Middle frontal gyrus (tissue), 1 donor: ENCODE measurements around the gene PPM1L.

ENCODE experiments used
- DNase-seq: peaks from one replicate; pipeline ENCODE4 v3.0.0-alpha.2; 2015; ENCODE audit warnings: low spot score; ENCODE audit errors: extremely low spot score

The PPM1L gene

GRCh38 chr3:160851629-160852210, 95.7 kb downstream of the PPM1L start:
- DNase-seq, result no peak

DNA sequence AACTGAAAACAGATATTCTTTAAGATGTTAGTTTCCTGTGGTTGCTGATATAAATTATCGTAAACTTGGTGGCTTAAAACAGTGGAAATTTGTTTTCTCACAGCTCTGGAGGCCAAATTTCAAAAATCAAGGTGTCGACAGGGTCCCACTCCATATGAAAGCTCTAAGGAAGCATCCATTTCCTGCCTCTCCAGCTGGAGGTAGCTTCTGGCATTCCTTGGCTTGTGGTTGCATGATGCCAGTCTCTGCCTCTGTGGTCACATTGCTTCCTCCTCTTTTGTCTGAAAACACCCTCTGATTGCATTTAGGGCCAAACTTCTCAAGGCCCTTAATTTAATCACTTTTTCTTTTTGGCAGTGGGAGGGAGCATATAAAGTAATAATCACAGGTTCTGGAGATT, 96.8 kb downstream of the PPM1L start:
- DNase-seq, result no peak

- no peak for DNase-seq
These were observed 100.4 kb downstream of the PPM1L start for GRCh38 chr3:160856450-160856849.

DNA sequence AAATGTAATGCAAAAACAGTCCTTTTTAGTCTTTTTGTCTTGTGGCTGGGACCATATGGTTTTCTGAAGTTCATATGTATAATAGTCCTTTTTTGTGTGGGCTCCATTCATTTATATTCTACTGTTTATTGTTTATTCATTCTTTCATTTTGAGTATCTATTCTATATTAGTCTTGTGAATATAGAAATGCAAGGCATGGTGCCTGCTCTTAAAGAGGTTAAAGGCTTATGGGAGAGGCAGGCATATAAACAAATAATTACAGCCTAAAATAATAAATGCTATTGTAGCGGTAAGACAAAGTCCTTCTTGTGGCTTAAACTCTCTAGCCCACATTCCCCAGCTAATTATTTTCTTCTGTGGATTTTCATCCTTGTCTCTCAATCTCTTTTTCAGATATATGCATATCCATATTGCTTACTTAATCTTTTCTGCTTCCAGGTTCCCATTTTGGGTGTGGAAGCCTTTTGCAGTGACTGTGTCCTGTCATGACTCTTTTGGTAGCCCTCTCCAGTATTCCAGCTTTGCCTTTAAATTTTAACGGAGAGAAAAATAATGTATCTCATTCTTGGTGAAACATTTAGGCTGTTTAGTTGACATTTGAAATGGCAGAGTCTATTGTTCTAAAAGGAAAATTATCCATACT, 101.6 kb downstream of the PPM1L start:
- DNase-seq, result no peak

DNA sequence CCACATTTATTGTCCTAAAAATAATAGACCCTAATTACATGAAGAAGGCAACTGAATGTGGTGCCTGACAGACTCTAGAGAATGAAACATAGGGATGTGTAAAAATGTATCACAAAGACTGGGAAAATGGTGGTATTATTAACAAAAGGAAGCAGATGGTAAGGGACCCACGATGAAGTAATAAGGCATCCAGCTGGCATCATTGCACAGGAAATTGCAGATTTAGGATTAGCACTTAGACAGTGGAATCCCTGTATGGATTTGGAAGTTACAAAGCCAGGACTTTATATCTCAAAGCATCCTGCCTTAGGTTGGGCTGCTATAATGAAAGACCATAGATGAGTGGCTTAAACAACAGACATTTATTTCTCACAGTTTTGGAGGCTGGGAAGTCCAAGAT, 104.3 kb downstream of the PPM1L start:
- no peak for DNase-seq

DNA sequence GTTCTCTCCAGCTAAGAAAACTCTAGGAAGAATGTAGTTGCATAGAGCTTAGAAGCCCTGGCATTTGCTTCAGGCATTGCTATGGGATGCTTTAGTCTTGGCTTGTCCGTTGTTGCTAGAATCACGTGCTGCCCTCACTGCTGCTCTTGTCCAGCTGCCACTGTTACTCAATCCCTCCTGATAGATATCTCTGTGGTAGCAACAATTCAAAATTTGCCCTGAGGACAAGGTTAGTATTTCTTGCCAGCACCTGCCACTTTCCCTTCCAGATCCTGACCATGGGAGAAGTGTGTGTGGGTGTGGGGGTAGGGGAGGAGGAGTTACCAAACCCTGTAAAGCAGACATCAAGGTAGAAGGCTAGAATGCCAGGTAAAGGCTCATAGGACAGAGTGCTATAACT, 113.8 kb downstream of the PPM1L start:
- DNase-seq, result no peak

DNA sequence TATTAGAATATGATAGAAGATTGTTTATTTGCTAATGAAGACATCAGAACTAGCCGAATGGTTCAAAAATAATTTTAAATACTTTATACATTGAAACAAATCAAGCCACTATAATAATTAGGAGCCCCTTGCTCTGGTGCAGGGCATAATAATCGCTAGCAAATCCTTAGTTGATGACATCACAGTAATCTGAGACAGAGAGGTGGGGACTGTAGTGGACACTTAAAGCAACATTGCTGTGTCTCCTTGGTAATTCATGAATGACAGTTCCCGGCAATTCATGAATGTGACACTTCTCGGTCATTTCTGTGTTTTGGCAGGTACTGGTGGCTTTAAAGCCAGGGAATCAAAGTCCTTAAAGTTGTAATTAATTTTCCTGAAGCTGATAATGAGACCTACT, 114.3 kb downstream of the PPM1L start:
- no peak for DNase-seq

- no peak for DNase-seq
These were observed 118.7 kb downstream of the PPM1L start for GRCh38 chr3:160874736-160875135.

GRCh38 chr3:160876643-160877042, 120.6 kb downstream of the PPM1L start:
- DNase-seq, result no peak

GRCh38 chr3:160879859-160880258, 123.8 kb downstream of the PPM1L start:
- DNase-seq, result no peak

DNA sequence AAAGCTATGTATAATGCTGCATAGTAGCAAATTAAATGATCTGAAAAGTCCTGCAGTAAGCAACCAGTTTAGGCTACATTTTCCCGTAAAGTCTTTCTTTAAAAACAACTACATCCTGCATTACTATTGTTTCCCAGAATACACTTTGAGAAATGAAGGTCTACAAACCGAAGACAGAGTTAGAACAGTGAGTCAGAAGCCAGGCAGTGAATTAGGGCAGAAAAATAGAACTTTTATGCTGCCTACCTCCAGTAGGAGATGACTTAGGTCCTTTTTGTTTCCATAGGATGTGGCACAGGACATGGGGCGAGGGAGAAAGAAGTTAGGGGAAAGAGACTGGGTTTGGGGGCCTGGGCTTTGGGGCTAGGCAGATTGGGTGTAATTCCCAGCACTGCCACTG, 127.3 kb downstream of the PPM1L start:
- no peak for DNase-seq

DNA sequence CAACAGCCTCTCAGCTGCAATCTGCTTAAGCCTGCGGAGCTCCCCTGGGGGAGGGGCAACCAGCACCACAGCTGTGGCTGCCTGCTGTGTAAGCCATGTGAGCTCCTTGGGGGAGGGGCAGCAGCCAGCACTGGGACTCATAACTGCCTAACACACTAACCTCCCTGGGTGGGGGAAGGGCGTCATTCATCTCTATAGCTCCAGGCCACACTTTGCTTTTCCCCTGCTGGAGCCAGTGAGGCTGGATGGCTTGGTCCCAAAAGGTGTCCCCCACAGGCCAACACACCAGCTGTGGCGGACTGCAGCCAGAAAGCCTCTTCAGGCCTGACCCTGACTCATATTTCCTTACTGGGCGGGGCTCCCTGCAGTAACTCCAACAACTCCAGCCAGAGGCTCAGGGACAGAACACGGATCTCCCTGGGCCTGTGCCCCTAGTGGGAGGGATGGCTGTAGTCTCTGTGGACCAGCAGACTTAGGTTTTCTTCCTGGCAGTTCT, 129.8 kb downstream of the PPM1L start:
- DNase-seq, result no peak

DNA sequence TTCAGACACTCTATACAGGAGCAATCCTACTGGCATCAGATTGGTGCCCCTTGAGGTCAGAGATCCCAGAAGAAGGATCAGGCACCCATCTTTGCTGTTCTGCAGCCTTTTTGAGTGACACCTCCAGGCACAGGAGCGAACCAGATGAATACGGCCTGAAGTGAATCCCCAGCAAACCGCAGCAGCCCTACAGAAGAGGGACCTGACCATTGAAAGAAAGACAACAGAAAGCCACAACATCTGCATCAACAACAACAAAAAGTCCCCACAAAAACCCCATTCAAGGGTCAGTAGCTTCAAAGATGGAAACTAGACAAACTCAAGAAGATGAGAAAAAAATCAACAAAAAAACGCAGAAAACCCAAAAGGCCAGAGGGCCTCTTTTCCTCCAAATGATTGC, 130.4 kb downstream of the PPM1L start:
- no peak for DNase-seq

DNA sequence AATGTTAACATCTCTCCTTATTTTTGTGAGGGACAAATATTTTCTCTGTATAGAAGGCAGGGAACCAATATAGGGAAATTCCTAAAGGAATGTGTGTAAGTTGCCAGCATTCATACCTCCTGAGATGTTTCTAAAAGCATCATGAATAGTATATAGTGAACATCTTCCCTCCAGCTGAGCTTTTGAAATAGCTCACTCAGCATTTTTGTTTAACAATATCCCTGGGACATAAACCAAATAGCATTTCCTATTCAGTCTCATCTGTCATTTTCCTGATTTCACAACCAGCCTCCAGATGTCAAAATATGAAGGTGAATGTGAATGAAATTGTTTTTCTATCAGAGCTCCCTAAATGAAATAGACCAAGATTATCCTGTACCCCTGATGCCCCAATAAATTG, 137.2 kb downstream of the PPM1L start:
- DNase-seq, result no peak

- peak; percentile 19 for DNase-seq
These were observed 148.7 kb downstream of the PPM1L start for GRCh38 chr3:160904691-160905090.

- no peak for DNase-seq
These were observed 150.6 kb downstream of the PPM1L start for GRCh38 chr3:160906646-160907045.

- DNase-seq, result no peak
These were observed 153.9 kb downstream of the PPM1L start for GRCh38 chr3:160909917-160910316.

- DNase-seq, result no peak
These were observed 155.4 kb downstream of the PPM1L start for GRCh38 chr3:160911411-160911810.

- DNase-seq, result no peak
These were observed 160.4 kb downstream of the PPM1L start for GRCh38 chr3:160916472-160916871.

DNA sequence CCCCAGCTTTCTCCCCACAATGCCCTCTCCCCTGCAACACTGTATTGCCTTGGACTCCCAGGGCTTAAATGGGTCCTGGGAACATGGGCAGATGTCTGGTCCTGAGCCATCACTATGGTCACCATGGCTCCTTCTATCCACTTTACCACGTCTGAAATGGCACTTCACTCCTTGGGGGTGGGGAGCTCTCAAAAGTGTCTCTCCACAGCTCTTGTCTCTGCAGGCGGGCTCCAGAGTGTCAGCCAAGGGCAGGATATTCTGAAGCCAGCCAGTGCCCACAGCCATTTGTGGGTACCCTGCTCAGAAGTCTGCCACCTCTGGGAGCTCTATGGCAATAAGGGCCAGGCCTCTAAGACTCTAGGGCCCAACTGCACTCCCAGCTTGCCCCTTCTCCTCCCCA, 163.9 kb downstream of the PPM1L start:
- no peak for DNase-seq

DNA sequence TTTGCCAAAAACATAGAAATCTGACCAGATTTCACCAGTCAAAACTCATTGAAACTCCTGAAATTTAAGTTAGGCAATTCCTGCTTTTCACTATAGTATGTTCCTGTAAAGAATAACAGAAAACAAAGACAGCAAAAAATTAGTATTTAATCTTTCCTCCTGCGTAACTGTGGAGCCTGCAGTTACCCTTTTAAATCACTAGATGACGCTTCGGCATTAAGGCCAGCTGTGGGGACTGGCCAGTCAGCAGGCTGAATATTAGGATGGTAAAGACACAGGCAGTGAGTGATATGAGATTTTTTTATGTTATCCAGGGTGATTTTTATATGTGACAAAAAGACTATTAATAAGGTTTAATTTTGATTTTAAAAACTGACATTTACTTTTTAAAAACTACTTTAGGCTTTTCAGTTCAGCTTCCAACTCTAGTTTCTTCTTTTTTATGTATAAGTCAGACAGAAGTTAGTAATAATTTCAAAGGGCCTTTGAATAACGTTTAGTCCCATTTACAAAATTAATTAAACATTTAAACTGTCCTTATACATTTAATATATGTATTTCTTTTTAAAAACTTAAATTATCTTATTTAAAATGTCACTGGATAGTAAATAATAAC, 165.1 kb downstream of the PPM1L start:
- no peak for DNase-seq

DNA sequence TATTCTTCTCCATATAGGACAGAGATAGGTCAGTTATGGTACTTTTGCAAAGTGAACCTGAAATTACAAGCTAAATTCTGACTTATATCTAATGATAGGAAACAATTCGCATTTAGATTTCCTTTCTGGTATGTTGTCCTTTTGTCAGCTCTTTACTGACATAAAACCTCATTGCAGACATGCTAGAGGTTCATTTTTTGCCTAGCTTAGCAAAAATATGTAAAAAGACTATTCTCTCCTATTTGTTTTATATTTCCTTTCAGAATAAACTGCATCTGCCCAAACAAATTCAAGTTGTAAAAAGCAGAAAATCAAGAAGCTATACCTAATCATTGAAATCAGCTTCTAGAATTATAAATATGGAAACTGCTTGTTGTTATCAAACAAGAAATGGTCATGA, 168.7 kb downstream of the PPM1L start:
- DNase-seq, result no peak

DNA sequence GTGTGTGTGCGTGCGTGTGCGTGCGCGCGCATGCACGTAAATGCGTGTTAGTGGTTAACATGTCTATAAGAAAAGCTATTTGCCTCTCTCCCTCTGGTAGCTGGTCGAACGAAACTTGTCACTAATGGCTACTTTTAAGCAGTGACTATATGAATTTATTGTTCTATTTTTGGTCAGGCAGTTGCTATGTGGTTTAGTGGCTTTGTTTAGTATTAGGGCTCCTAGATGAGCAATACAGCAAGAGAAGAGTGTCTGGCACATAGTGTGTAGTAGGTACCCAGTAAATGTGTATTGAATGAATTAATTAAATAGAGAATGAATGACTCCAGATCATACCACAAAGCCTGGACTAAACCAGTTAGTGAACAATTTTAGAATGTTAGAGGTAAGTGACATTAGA, 171.6 kb downstream of the PPM1L start:
- no peak for DNase-seq
